Measurements from ENCODE around the gene TDRD12.

- TF ChIP-seq TCF12 (IDR thresholded peaks at IDR 0.05; ENCODE audit: low read depth) (no peak), REST (IDR thresholded peaks at IDR 0.05; ENCODE audit: low read depth) (no peak), RAD21 (IDR thresholded peaks at IDR 0.05; ENCODE audit: low read depth) (no peak), EP300 (IDR thresholded peaks at IDR 0.05; ENCODE audit: borderline replicate concordance) (no peak), CEBPB (IDR thresholded peaks at IDR 0.05) (no peak), MAX (IDR thresholded peaks at IDR 0.05) (no peak), CREB1 (IDR thresholded peaks at IDR 0.05; ENCODE audit: low read depth) (no peak), TEAD4 (IDR thresholded peaks at IDR 0.05) (no peak), ZBTB7A (IDR thresholded peaks at IDR 0.05; ENCODE audit: low read depth) (no peak), USF1 (IDR thresholded peaks at IDR 0.05) (no peak)
Observed at GRCh38 chr19:32865326-32865725, 145.8 kb downstream of the TDRD12 start.
